ENCODE results near the gene ESYT2. TPM values are rescaled to one million over a fixed set of nuclear protein-coding genes. Genes with fewer than 3 reads are reported as not detected.

The ESYT2 gene
- total and polyA plus RNA-seq, 7 experiments from 2014 or later, result 46.3 to 129 (median 112) TPM

- H3K27ac Mint-ChIP-seq, result peak overlapping the region in 7 of 9 donors; percentile 31 to 73 (median 56)
- H3K4me1 Mint-ChIP-seq, result peaks cover 0 to 19% (median 12%) of the 10 kb centered on the region in 7 donors
- ChIA-PET POLR2A (interaction anchor here (0.6 to 1.0 kb wide), 3 partner anchors 12 to 36 kb away, joined by 3 to 4 read pairs (median 3); no protein-coding TSS in a partner anchor), CTCF (no interaction called here)
- Histone ChIP-seq H3K4me3 (ENCODE audit: low read length) (no peak overlapping the region), H3K36me3 (ENCODE audit: control insufficient read depth in 2 of 3, insufficient read depth in 3 of 3, low read length in 3 of 3) (peaks cover 9 to 63% (median 13%) of the 10 kb centered on the region in 3 experiments), H3K27me3 (ENCODE audit: control insufficient read depth in 2 of 2, insufficient read depth in 2 of 2, low read length in 2 of 2) (no peaks in the 10 kb centered on the region), H3K4me1 (ENCODE audit: control insufficient read depth in 2 of 2, insufficient read depth in 2 of 2, low read length in 2 of 2) (no peaks in the 10 kb centered on the region), H3K9me3 (ENCODE audit: control insufficient read depth in 2 of 3, low read length in 3 of 3) (no peaks in the 10 kb centered on the region), H3K27ac (ENCODE audit: low read depth, low read length) (no peak overlapping the region)
- peaks cover 8 to 47% (median 24%) of the 10 kb centered on the region in 5 donors for H3K36me3 Mint-ChIP-seq
- no peak for ATAC-seq
- no peak overlapping the region for H3K4me3 Mint-ChIP-seq
- no peaks in the 10 kb centered on the region for H3K27me3 Mint-ChIP-seq
- intact Hi-C loops (cut with micrococcal nuclease), result no loop called here
- H3K9me3 Mint-ChIP-seq, result no peaks in the 10 kb centered on the region
- no peak for DNase-seq
Measured at GRCh38 chr7:158766570-158767281, 62.6 kb downstream of the ESYT2 start.

GRCh38 chr7:158765020-158765419 is 64.3 kb downstream of the ESYT2 start:
- H3K4me1 Mint-ChIP-seq, result peaks cover 0 to 24% (median 19%) of the 10 kb centered on the region in 7 donors
- Histone ChIP-seq H3K27ac (ENCODE audit: low read depth, low read length) (no peak overlapping the region), H3K27me3 (ENCODE audit: control insufficient read depth in 2 of 2, insufficient read depth in 2 of 2, low read length in 2 of 2) (no peaks in the 10 kb centered on the region), H3K4me1 (ENCODE audit: control insufficient read depth in 2 of 2, insufficient read depth in 2 of 2, low read length in 2 of 2) (no peaks in the 10 kb centered on the region), H3K36me3 (ENCODE audit: control insufficient read depth in 2 of 3, insufficient read depth in 3 of 3, low read length in 3 of 3) (peaks cover 11 to 70% (median 16%) of the 10 kb centered on the region in 3 experiments), H3K9me3 (ENCODE audit: control insufficient read depth in 2 of 3, low read length in 3 of 3) (no peaks in the 10 kb centered on the region), H3K4me3 (ENCODE audit: low read length) (no peak overlapping the region)
- H3K36me3 Mint-ChIP-seq, result peaks cover 17 to 46% (median 29%) of the 10 kb centered on the region in 5 donors
- H3K4me3 Mint-ChIP-seq, result no peak overlapping the region
- DNase-seq (no peak), ATAC-seq (no peak)
- ChIA-PET CTCF (interaction anchor here (1.1 kb wide), 2 partner anchors 57 to 212 kb away, joined by 3 to 5 read pairs; no protein-coding TSS in a partner anchor), POLR2A (no interaction called here)
- H3K9me3 Mint-ChIP-seq, result peaks cover 0 to 2% (median 0%) of the 10 kb centered on the region in 11 donors
- peak overlapping the region in 2 of 9 donors; percentile 41 to 68 for H3K27ac Mint-ChIP-seq
- H3K27me3 Mint-ChIP-seq, result no peaks in the 10 kb centered on the region
- intact Hi-C loops (cut with micrococcal nuclease), result no loop called here

- Histone ChIP-seq H3K27ac (ENCODE audit: low read depth, low read length) (no peak overlapping the region), H3K9me3 (ENCODE audit: control insufficient read depth in 2 of 3, low read length in 3 of 3) (no peaks in the 10 kb centered on the region), H3K36me3 (ENCODE audit: control insufficient read depth in 2 of 3, insufficient read depth in 3 of 3, low read length in 3 of 3) (peaks cover 7 to 75% (median 16%) of the 10 kb centered on the region in 3 experiments), H3K27me3 (ENCODE audit: control insufficient read depth in 2 of 2, insufficient read depth in 2 of 2, low read length in 2 of 2) (no peaks in the 10 kb centered on the region), H3K4me3 (ENCODE audit: low read length) (no peak overlapping the region), H3K4me1 (ENCODE audit: control insufficient read depth in 2 of 2, insufficient read depth in 2 of 2, low read length in 2 of 2) (no peaks in the 10 kb centered on the region)
- Mint-ChIP-seq H3K4me3 (no peak overlapping the region), H3K27me3 (no peaks in the 10 kb centered on the region), H3K4me1 (peaks cover 0 to 24% (median 16%) of the 10 kb centered on the region in 7 donors), H3K9me3 (peaks cover 0 to 2% (median 0%) of the 10 kb centered on the region in 11 donors), H3K27ac (peak overlapping the region in 4 of 9 donors; percentile 12 to 30 (median 21)), H3K36me3 (peaks cover 17 to 50% (median 37%) of the 10 kb centered on the region in 5 donors)
- intact Hi-C loops (cut with micrococcal nuclease), result no loop called here
- DNase-seq (no peak), ATAC-seq (no peak)
- CTCF ChIA-PET, result interaction anchor here (1.1 to 1.9 kb wide), 3 partner anchors 59 to 214 kb away, joined by 3 to 5 read pairs (median 4); no protein-coding TSS in a partner anchor
- POLR2A ChIA-PET, result interaction anchor here (0.8 to 1.5 kb wide), 2 partner anchors 60 to 62 kb away, joined by 4 to 5 read pairs; no protein-coding TSS in a partner anchor
Measured at GRCh38 chr7:158763454-158764033, 65.8 kb downstream of the ESYT2 start.

- ChIA-PET POLR2A (interaction anchor here (0.7 kb wide), 1 partner anchor 65 kb away, joined by 3 read pairs; no protein-coding TSS in a partner anchor), CTCF (interaction anchor here (0.9 to 1.9 kb wide), 4 partner anchors 9 to 215 kb away, joined by 3 to 6 read pairs (median 4); no protein-coding TSS in a partner anchor)
- ATAC-seq (no peak), DNase-seq (no peak)
- Mint-ChIP-seq H3K36me3 (peaks cover 18 to 58% (median 46%) of the 10 kb centered on the region in 5 donors), H3K9me3 (peaks cover 0 to 2% (median 0%) of the 10 kb centered on the region in 11 donors), H3K4me3 (no peak overlapping the region), H3K4me1 (peaks cover 0 to 28% (median 9%) of the 10 kb centered on the region in 7 donors), H3K27me3 (no peaks in the 10 kb centered on the region), H3K27ac (peak overlapping the region in 6 of 9 donors; percentile 22 to 87 (median 62))
- Histone ChIP-seq H3K4me1 (ENCODE audit: control insufficient read depth in 2 of 2, insufficient read depth in 2 of 2, low read length in 2 of 2) (no peaks in the 10 kb centered on the region), H3K36me3 (ENCODE audit: control insufficient read depth in 2 of 3, insufficient read depth in 3 of 3, low read length in 3 of 3) (peaks cover 12 to 81% (median 16%) of the 10 kb centered on the region in 3 experiments), H3K9me3 (ENCODE audit: control insufficient read depth in 2 of 3, low read length in 3 of 3) (no peaks in the 10 kb centered on the region), H3K4me3 (ENCODE audit: low read length) (no peak overlapping the region), H3K27ac (ENCODE audit: low read depth, low read length) (no peak overlapping the region), H3K27me3 (ENCODE audit: control insufficient read depth in 2 of 2, insufficient read depth in 2 of 2, low read length in 2 of 2) (no peaks in the 10 kb centered on the region)
- intact Hi-C loops (cut with micrococcal nuclease), result loop anchor here in 1 of 2 donors (1.0 to 2.0 kb wide), 4 partner anchors 15 to 215 kb away; partner anchors contain the start of genes DYNC2I1 and ESYT2
Measured at GRCh38 chr7:158761945-158762344, 67.4 kb downstream of the ESYT2 start.

- Histone ChIP-seq H3K9me3 (ENCODE audit: control insufficient read depth in 2 of 3, low read length in 3 of 3) (no peaks in the 10 kb centered on the region), H3K36me3 (ENCODE audit: control insufficient read depth in 2 of 3, insufficient read depth in 3 of 3, low read length in 3 of 3) (peaks cover 12 to 78% (median 16%) of the 10 kb centered on the region in 3 experiments), H3K4me1 (ENCODE audit: control insufficient read depth in 2 of 2, insufficient read depth in 2 of 2, low read length in 2 of 2) (no peaks in the 10 kb centered on the region), H3K27ac (ENCODE audit: low read depth, low read length) (no peak overlapping the region), H3K27me3 (ENCODE audit: control insufficient read depth in 2 of 2, insufficient read depth in 2 of 2, low read length in 2 of 2) (no peaks in the 10 kb centered on the region), H3K4me3 (ENCODE audit: low read length) (no peak overlapping the region)
- Mint-ChIP-seq H3K9me3 (peaks cover 0 to 2% (median 0%) of the 10 kb centered on the region in 11 donors), H3K4me1 (peaks cover 0 to 28% (median 6%) of the 10 kb centered on the region in 7 donors), H3K36me3 (peaks cover 18 to 61% (median 50%) of the 10 kb centered on the region in 5 donors), H3K4me3 (no peak overlapping the region), H3K27me3 (no peaks in the 10 kb centered on the region), H3K27ac (peak overlapping the region in 8 of 9 donors; percentile 22 to 87 (median 53))
- ChIA-PET CTCF (interaction anchor here (0.9 kb wide), 1 partner anchor 216 kb away, joined by 6 read pairs; no protein-coding TSS in a partner anchor), POLR2A (no interaction called here)
- intact Hi-C loops (cut with micrococcal nuclease), result loop anchor here in 1 of 2 donors (1.0 to 2.0 kb wide), 4 partner anchors 16 to 216 kb away; partner anchors contain the start of genes DYNC2I1 and ESYT2
- peak; percentile 57 for ATAC-seq
- DNase-seq, result peak in 5 of 9 donors; percentile 32 to 52 (median 45)
Measured at GRCh38 chr7:158760936-158761335, 68.4 kb downstream of the ESYT2 start.

GRCh38 chr7:158760445-158760764 is 68.9 kb downstream of the ESYT2 start:
- Histone ChIP-seq H3K4me1 (ENCODE audit: control insufficient read depth in 2 of 2, insufficient read depth in 2 of 2, low read length in 2 of 2) (no peaks in the 10 kb centered on the region), H3K36me3 (ENCODE audit: control insufficient read depth in 2 of 3, insufficient read depth in 3 of 3, low read length in 3 of 3) (peaks cover 12 to 80% (median 18%) of the 10 kb centered on the region in 3 experiments), H3K27ac (ENCODE audit: low read depth, low read length) (no peak overlapping the region), H3K4me3 (ENCODE audit: low read length) (no peak overlapping the region), H3K27me3 (ENCODE audit: control insufficient read depth in 2 of 2, insufficient read depth in 2 of 2, low read length in 2 of 2) (no peaks in the 10 kb centered on the region), H3K9me3 (ENCODE audit: control insufficient read depth in 2 of 3, low read length in 3 of 3) (no peaks in the 10 kb centered on the region)
- H3K4me3 Mint-ChIP-seq, result no peak overlapping the region
- intact Hi-C loops (cut with micrococcal nuclease), result loop anchor here in 1 of 2 donors (2.0 kb wide), 2 partner anchors 16 to 96 kb away; partner anchors contain the start of gene DYNC2I1
- H3K36me3 Mint-ChIP-seq, result peaks cover 18 to 64% (median 52%) of the 10 kb centered on the region in 5 donors
- H3K4me1 Mint-ChIP-seq, result peaks cover 0 to 28% (median 6%) of the 10 kb centered on the region in 7 donors
- ChIA-PET CTCF (interaction anchor here (0.6 to 1.8 kb wide), 7 partner anchors 9 to 527 kb away, joined by 3 to 7 read pairs (median 4); partner anchors contain the start of gene ESYT2), POLR2A (interaction anchor here (0.6 kb wide), 1 partner anchor 10 kb away, joined by 3 read pairs; no protein-coding TSS in a partner anchor)
- ATAC-seq (no peak), DNase-seq (no peak)
- H3K27me3 Mint-ChIP-seq, result no peaks in the 10 kb centered on the region
- peak overlapping the region in 3 of 9 donors; percentile 22 to 87 (median 46) for H3K27ac Mint-ChIP-seq
- H3K9me3 Mint-ChIP-seq, result peaks cover 0 to 2% (median 0%) of the 10 kb centered on the region in 11 donors
